T-helper 2 cell treated with Interferon-gamma antibody and Interleukin-4, amounts not matched to agents 100 ng/mL and 5 ng/mL, for 36 hours (primary cell): Measurements from ENCODE around the gene PCDHGA8. TPM values are rescaled to one million over a fixed set of nuclear protein-coding genes. Genes with fewer than 3 reads are reported as not detected.
"Not testable (repeated sequence)": the region's sequence is repeated elsewhere in the genome, so short reads cannot be mapped to it uniquely, and the experiment has no call there.

Experiments
- intact Hi-C: fragments of 100-400 bp; cut with micrococcal nuclease; formaldehyde crosslinking; loops from one replicate; pipeline ENCODE4 v1.15.1; 2023
- total RNA-seq: library from RNA; stranded (reverse); gene quantifications from 2 replicates; pipeline ENCODE4 v1.2.3, GENCODE V29; 2022

PCDHGA8 gene
- 0.18 TPM in 2 replicates for total RNA-seq

DNA sequence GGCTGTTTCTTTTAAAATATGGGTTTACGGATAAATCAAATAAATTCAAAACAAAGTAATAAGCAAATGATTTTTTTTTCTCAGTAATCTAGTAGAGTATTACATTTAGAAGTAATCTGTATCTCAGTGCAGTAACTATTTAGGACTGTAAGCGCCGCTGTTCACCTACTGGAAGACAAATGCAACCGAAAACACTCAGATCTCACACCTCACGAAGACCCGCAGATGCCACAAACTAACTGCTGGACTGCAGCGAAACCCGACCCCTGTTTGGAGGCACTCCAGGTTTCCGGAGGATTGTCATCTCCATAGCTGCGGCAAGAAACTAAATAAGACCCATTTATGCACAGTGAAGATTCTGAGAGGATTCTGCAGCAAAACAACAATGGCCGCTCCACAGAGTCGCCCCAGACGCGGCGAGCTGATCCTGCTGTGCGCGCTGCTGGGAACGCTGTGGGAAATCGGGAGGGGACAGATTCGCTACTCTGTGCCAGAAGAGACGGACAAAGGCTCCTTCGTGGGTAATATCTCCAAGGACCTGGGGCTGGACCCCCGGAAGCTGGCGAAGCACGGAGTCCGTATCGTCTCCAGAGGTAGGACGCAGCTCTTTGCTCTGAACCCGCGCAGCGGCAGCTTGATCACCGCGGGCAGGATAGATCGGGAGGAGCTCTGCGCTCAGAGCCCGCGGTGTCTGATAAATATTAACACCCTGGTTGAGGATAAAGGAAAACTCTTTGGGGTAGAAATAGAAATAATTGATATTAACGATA is at the start of gene PCDHGA8:
TSS of gene PCDHGA8 (plus strand) at position 205 of the 770 bp plus-strand sequence. CDS start at position 386, 181 bp downstream.
- intact Hi-C loops, result no loop called here

DNA sequence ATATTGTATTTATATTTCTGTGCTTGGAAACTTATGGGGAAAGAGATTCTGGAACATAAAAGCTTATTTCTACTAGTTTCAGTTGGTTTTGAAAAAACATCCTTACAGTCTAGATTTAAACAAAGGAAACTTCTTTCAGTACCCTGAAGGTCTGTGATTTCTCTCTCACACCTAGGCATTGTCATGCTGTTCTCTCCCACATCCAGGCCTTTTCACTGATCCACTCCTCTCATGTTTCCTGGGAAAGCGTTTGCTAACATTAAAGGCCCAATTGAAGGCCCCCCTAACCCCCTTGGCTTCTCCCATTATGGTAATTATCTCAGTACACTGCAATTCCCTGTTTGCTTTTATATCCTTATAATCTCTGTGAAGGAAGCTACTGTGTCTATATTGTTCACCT is 49.7 kb upstream of the PCDHGA8 start:
- intact Hi-C loops, result no loop called here

DNA sequence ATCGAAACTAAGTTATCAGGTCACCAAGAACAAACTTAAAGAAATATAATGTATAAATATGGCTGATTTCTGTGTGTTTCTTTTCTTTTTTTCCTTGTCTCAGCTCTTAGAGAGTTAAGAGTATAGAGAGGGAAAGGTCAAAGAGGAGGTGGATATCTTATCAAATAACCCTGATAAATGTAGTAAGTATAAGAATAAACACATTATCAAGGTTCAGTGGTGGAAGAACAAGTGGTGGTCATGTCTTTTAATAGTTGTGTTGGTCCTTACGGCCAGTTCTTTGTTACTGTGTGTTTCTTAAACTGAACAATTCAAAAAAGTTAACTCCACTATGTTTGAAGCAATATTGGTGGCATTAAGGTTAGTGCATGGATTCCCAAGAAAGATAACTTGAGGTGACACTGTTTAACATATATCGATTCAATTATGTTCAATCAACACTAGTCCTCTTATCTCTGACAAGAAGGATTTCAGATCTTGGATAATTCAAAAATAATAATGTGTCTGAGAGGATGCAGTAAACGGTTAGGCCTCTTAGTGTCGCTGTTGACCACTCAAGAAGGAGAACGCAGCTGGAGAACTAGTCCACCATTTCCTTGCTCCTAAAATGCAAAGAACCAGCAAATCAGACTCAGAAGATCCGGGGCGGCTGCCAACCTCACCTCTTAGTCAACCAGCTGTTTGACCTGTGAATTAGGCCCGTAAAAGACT is 49.0 kb upstream of the PCDHGA8 start, which contains the start of gene PCDHGA3:
TSS of gene PCDHGA3 (plus strand) at position 588 of the 711 bp plus-strand sequence. CDS start 205 bp downstream, outside the sequence.
- intact Hi-C loops, result no loop called here

DNA sequence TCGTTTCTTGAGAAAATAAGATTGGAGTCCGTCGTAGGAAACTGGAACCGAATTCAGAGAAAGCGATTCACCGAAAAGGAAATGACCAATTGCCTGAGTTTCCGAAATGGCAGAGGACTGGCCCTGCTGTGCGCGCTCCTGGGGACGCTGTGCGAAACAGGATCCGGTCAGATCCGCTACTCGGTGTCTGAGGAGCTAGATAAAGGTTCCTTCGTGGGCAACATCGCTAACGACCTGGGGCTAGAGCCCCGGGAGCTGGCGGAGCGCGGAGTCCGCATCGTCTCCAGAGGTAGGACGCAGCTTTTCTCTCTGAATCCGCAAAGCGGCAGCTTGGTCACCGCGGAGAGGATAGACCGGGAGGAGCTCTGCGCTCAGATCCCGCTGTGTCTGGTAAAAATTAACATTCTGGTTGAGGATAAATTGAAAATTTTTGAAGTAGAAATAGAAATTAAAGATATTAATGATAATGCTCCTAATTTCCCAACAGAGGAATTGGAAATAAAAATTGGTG is 48.4 kb upstream of the PCDHGA8 start:
- intact Hi-C loops, result no loop called here

DNA sequence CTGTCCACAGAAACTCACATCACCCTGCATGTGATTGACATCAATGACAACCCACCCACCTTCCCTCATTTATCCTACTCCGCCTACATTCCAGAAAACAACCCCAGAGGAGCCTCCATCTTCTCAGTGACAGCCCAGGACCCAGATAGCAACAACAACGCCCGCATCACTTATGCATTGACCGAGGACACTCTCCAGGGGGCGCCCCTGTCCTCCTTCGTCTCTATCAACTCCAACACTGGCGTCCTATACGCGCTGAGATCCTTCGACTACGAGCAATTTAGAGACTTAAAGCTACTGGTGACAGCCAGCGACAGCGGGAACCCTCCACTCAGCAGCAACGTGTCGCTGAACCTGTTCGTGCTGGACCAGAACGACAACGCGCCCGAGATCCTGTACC is 47.1 kb upstream of the PCDHGA8 start:
- intact Hi-C loops, result no loop called here

DNA sequence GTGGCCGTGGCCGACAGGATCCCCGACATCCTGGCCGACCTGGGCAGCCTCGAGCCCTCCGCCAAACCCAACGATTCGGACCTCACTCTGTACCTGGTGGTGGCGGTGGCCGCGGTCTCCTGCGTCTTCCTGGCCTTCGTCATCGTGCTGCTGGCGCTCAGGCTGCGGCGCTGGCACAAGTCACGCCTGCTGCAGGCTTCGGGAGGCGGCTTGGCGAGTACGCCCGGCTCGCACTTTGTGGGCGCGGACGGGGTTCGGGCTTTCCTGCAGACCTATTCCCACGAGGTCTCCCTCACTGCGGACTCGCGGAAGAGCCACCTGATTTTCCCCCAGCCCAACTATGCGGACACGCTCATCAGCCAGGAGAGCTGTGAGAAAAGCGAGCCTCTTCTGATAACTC is 46.4 kb upstream of the PCDHGA8 start:
- intact Hi-C loops, result not testable (repeated sequence)

DNA sequence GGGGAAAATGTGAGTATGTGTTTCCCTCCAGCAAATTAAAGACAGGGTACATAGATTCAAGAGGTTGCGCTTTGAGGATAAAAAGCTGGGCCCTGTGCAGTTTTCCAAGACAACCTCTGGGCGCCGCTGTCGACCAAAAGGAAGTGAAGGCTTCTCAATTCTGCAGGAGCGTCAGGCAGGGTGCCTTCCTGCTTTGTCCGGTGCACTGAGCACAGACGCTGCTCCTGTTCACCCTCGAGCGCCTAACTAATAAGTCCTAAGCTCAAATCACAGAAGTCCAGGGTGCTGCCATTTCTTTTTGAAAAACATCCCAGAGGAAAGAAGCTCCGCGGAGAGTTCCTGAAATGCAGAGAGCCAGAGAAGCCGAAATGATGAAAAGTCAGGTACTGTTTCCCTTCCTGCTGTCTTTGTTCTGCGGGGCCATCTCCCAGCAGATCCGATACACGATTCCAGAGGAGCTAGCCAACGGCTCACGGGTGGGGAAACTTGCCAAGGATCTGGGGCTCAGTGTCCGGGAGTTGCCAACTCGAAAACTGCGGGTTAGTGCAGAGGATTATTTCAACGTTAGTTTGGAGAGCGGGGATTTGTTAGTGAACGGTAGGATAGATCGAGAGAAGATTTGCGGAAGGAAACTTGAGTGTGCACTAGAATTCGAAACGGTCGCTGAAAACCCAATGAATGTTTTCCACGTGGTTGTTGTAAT is 42.4 kb upstream of the PCDHGA8 start, which contains the start of gene PCDHGB1:
TSS of gene PCDHGB1 (plus strand) at position 183 of the 703 bp plus-strand sequence. CDS start at position 345, 162 bp downstream.
- intact Hi-C loops, result no loop called here

DNA sequence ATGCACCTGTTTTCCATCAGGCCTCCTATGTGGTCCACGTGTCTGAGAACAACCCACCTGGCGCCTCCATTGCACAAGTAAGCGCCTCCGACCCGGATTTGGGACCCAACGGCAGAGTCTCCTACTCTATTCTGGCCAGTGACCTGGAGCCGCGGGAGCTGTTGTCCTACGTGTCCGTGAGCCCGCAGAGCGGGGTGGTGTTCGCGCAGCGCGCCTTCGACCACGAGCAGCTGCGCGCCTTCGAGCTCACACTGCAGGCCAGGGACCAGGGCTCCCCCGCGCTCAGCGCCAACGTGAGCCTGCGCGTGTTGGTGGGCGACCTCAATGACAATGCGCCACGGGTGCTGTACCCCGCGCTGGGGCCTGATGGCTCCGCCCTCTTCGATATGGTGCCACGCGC is 40.8 kb upstream of the PCDHGA8 start:
- intact Hi-C loops, result no loop called here

DNA sequence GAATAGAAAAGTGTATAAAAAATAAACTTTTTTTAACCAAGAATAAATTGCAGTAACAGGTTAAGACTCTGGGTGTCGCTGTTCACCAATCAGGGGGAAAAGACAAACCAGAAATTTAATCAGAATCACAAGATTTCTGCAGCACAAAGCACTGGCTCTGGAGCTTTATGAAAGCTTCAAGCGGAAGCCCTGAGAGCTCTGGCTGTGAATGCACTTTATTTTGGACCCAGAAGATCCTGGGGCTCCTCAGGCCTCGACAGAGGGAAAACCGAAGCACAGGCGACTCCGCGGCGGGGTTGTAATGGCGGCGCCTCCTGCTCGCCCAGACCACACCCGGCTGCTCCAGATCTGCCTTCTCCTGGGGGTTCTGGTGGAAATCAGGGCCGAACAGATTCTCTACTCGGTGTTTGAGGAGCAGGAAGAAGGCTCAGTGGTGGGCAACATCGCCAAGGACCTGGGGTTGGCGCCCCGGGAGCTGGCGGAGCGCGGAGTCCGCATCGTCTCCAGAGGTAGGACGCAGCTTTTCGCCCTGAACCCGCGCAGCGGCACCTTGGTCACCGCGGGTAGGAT is 37.4 kb upstream of the PCDHGA8 start, which contains the start of gene PCDHGA4:
TSS of gene PCDHGA4 (plus strand) at position 122 of the 570 bp plus-strand sequence. CDS start at position 209, 87 bp downstream.
- intact Hi-C loops, result no loop called here

DNA sequence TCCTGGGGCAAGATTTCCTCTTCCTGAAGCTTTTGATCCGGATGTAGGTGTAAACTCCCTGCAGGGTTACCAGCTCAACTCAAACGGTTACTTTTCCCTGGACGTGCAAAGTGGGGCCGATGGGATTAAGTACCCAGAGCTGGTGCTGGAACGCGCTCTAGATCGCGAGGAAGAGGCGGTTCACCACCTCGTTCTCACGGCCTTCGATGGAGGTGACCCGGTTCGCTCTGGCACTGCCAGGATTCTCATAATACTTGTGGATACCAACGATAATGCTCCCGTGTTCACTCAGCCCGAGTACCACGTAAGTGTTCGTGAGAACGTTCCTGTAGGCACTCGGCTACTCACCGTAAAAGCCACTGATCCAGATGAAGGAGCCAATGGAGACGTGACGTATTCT is 36.8 kb upstream of the PCDHGA8 start:
- intact Hi-C loops, result no loop called here

DNA sequence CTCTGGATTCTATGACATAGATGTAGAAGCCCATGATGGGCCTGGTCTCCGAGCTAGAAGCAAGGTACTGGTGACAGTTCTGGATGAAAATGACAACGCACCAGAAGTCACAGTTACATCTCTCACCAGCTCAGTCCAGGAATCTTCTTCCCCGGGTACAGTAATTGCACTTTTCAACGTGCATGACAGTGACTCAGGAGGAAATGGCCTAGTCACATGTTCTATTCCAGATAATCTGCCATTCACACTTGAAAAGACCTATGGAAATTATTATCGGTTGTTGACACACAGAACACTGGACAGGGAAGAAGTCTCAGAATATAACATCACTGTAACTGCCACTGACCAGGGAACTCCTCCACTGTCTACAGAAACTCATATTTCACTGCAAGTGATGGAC is 36.3 kb upstream of the PCDHGA8 start:
- intact Hi-C loops, result no loop called here

DNA sequence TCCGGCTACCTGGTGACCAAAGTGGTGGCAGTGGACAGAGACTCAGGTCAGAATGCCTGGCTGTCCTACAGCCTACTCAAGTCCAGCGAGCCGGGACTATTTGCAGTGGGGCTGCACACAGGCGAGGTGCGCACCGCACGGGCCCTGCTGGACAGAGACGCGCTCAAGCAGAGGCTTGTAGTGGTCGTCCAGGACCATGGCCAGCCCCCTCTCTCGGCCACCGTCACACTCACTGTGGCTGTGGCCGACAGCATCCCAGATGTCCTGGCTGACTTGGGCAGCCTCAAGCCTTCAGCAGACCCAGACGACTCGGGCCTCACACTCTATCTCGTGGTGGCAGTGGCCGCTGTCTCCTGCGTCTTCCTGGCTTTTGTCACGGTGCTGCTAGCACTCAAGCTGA is 35.5 kb upstream of the PCDHGA8 start:
- intact Hi-C loops, result no loop called here

DNA sequence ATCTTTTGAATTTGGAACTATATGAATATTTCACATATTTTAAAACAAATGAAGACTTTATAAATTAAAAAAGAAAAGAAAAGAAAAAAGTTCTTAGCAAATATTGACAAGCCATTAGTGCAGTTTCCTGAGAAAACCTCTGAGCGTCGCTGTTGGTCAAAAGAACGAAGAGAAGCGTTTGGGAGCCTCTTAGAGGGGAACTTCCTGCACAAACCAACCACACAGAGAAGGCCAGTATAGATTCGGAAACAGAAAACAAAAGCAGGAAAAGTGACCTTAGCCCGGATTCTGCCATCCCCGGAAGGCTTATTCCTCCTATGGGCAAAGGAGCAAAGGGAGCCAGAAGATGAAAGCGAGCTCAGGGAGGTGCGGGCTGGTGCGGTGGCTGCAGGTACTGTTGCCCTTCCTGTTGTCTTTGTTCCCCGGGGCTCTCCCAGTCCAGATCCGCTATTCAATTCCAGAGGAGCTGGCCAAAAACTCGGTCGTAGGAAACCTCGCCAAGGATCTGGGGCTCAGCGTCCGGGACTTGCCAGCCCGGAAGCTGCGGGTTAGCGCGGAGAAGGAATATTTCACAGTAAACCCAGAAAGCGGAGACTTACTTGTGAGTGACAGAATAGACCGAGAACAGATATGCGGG is 32.5 kb upstream of the PCDHGA8 start, which contains the start of gene PCDHGB2:
TSS of gene PCDHGB2 (plus strand) at position 205 of the 637 bp plus-strand sequence. CDS start at position 347, 142 bp downstream.
- intact Hi-C loops, result loop anchor here (1.0 to 5.0 kb wide), 3 partner anchors 62 to 198 kb away; partner anchors contain the start of gene PCDHGA11

DNA sequence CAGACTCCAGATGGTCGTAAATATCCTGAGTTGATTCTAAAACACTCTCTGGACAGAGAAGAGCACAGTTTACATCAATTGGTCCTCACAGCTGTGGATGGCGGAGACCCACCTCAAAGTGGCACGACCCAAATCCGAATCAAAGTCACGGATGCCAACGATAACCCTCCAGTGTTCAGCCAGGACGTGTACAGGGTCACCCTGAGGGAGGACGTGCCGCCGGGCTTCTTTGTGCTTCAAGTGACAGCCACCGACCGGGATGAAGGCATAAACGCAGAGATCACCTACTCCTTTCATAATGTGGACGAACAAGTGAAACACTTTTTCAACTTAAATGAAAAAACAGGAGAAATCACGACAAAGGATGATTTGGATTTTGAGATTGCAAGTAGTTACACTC is 31.7 kb upstream of the PCDHGA8 start:
- intact Hi-C loops, result loop anchor here (2.0 to 5.0 kb wide), 2 partner anchors 62 to 152 kb away; partner anchors contain the start of gene PCDHGA11

DNA sequence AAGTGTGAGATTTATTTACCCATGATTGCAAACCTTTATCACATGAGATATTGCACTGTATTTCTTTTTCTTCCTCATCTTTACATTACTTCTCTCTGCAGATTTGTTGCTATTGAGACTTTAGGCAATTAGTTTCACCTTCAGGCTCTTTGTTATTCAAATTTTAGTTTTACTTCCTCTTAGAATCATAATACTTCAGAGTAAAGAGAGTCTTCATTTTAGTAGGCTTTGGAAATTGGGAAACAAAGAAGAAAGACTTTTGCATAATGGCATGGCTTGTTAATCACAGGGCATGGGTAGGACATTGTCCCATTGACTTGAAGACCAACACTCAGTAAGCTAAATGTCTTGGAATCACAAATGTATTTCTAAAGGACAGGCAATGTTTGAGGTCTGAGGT is 29.7 kb upstream of the PCDHGA8 start:
- intact Hi-C loops, result loop anchor here (5.0 kb wide), 1 partner anchor 60 kb away; the partner anchor contains the start of gene PCDHGA11

DNA sequence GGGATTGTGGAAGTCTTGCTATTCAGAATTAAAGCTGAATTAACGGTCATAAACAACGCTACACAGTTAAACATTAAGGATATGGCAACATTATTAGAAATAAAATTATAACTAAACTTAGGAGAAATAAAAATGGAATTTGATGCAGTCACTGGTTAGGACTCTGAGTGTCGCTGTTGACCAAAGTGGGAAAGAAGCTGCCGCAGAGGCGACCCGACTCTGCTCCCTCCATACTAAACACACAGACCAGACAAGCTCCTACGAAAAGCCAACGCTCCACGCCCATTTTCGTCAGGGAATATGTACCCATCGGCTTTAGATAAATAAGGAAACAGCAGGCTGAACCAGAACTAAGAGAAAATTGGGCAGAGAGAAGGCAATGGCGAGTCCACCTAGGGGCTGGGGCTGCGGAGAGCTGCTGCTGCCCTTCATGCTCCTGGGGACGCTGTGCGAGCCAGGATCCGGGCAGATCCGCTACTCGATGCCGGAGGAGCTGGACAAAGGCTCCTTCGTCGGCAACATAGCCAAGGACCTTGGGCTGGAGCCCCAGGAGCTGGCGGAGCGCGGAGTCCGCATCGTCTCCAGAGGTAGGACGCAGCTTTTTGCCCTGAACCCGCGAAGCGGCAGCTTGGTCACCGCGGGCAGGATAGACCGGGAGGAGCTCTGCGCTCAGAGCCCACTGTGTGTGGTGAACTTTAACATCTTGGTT is 28.3 kb upstream of the PCDHGA8 start, which contains the start of gene PCDHGA5:
TSS of gene PCDHGA5 (plus strand) at position 211 of the 709 bp plus-strand sequence. CDS start at position 380, 169 bp downstream.
- intact Hi-C loops, result loop anchor here (5.0 kb wide), 1 partner anchor 58 kb away; the partner anchor contains the start of gene PCDHGA11

DNA sequence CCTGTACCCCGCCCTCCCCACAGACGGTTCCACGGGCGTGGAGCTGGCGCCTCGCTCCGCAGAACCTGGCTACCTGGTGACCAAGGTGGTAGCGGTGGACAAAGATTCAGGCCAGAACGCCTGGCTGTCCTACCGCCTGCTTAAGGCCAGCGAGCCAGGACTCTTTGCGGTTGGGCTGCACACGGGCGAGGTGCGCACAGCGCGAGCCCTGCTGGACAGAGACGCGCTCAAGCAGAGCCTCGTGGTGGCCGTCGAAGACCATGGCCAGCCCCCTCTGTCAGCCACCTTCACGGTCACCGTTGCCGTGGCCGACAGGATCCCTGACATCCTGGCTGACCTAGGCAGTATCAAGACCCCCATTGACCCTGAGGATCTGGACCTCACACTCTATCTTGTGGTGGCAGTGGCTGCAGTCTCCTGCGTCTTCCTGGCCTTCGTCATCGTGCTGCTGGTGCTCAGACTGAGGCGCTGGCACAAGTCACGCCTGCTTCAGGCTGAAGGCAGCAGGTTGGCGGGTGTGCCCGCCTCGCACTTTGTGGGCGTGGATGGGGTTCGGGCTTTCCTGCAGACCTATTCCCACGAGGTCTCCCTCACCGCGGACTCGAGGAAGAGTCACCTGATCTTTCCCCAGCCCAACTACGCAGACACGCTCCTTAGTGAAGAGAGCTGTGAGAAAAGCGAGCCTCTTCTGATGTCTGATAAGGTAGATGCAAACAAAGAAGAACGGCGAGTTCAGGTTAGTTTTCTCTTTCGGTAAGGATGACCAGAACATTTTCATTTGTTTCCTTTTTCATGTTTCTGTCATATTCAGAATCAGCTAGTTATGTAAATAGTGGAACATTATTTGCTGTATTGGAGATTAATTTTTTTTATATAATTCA is 26.2 kb upstream of the PCDHGA8 start:
- intact Hi-C loops, result no loop called here
